HG03469 (cell line): ENCODE results near the gene DOCK10.

Experiments
- ATAC-seq: cut with Tn5 transposase; IDR thresholded peaks from one replicate; pipeline ENCODE4 v1.9.1; 2021; ENCODE audit warnings: mild to moderate bottlenecking, moderate library complexity, moderate number of reproducible peaks; ENCODE audit not compliant: unreplicated experiment

DOCK10 gene

GRCh38 chr2:224885291-224885690 lies 157.0 kb downstream of the DOCK10 start:
- ATAC-seq, result no peak

GRCh38 chr2:224884188-224884587 lies 158.1 kb downstream of the DOCK10 start:
- ATAC-seq, result no peak

- no peak for ATAC-seq
Measured at GRCh38 chr2:224883700-224884099, 158.6 kb downstream of the DOCK10 start.

- no peak for ATAC-seq
Measured at GRCh38 chr2:224883172-224883516, 159.1 kb downstream of the DOCK10 start.

- no peak for ATAC-seq
Measured at GRCh38 chr2:224882291-224883171, 159.7 kb downstream of the DOCK10 start.

- no peak for ATAC-seq
Measured at GRCh38 chr2:224881846-224882245, 160.4 kb downstream of the DOCK10 start.

GRCh38 chr2:224876522-224876921 lies 165.7 kb downstream of the DOCK10 start:
- no peak for ATAC-seq

GRCh38 chr2:224875841-224876240 lies 166.4 kb downstream of the DOCK10 start:
- ATAC-seq, result peak; percentile 70

GRCh38 chr2:224875153-224875552 lies 167.1 kb downstream of the DOCK10 start:
- ATAC-seq, result no peak

GRCh38 chr2:224871813-224872212 lies 170.5 kb downstream of the DOCK10 start:
- no peak for ATAC-seq

GRCh38 chr2:224870341-224870740 lies 171.9 kb downstream of the DOCK10 start:
- no peak for ATAC-seq

GRCh38 chr2:224869601-224870233 lies 172.6 kb downstream of the DOCK10 start:
- no peak for ATAC-seq

GRCh38 chr2:224865016-224865415 lies 177.3 kb downstream of the DOCK10 start:
- no peak for ATAC-seq

GRCh38 chr2:224861266-224861665 lies 181.0 kb downstream of the DOCK10 start:
- no peak for ATAC-seq

GRCh38 chr2:224860786-224861185 lies 181.5 kb downstream of the DOCK10 start:
- no peak for ATAC-seq

GRCh38 chr2:224851811-224852210 lies 190.5 kb downstream of the DOCK10 start:
- ATAC-seq, result no peak

- ATAC-seq, result no peak
Measured at GRCh38 chr2:224850081-224850480, 192.2 kb downstream of the DOCK10 start.

GRCh38 chr2:224849264-224849663 lies 193.0 kb downstream of the DOCK10 start:
- ATAC-seq, result no peak

- no peak for ATAC-seq
Measured at GRCh38 chr2:224847961-224848850, 194.1 kb downstream of the DOCK10 start.

- ATAC-seq, result no peak
Measured at GRCh38 chr2:224847381-224847780, 194.9 kb downstream of the DOCK10 start.

GRCh38 chr2:224846686-224847085 lies 195.6 kb downstream of the DOCK10 start:
- no peak for ATAC-seq
